Ovary (tissue), 3 donors: ENCODE results near the gene TICAM2.

ENCODE experiments used
- EP300 ChIP-seq: sonication (generic); formaldehyde crosslinking; IDR thresholded peaks from one replicate; pipeline ENCODE4 v1.6.1; 2017; ENCODE audit warnings: antibody characterized with exemption
- POLR2A ChIP-seq: fragments of 450-650 bp; IDR thresholded peaks from one replicate; pipeline ENCODE4 v1.6.1; 2017; ENCODE audit warnings: antibody characterized with exemption, mild to moderate bottlenecking, moderate library complexity
- TF ChIP-seq, protein P1 (sequence below), 3 donors: fragments of 450-650 bp in 2 of 3; fragments of 200-600 bp in 1 of 3; IDR thresholded peaks; one replicate each; pipeline versions ENCODE4 v1.5.1 to v1.8.0; 2016 to 2022; ENCODE audit warnings: antibody characterized with exemption in 3 of 3, mild to moderate bottlenecking in 1 of 3
- donor health status: DM: no; HTN: no; CAD: no.

DNA sequence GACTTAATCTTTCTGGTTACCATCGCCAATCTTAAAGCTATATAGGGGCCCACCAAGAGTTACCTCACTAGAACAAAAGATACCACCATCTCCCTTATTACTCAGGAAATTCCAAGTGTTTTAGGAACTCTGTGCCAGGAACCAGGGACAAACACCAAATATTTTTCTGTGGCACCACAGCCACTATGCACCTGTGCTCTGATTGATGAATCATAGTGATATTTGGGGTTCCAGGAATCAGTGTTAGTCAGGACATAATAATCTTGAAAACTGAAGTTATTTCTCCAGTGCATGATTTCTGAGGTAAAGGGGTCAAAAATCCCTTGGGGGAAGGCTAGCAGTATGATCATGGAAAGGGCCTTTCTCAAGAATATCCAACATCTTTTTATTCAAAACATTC, 33.7 kb upstream of the TICAM2 start:
- TF ChIP-seq, protein P1, sequence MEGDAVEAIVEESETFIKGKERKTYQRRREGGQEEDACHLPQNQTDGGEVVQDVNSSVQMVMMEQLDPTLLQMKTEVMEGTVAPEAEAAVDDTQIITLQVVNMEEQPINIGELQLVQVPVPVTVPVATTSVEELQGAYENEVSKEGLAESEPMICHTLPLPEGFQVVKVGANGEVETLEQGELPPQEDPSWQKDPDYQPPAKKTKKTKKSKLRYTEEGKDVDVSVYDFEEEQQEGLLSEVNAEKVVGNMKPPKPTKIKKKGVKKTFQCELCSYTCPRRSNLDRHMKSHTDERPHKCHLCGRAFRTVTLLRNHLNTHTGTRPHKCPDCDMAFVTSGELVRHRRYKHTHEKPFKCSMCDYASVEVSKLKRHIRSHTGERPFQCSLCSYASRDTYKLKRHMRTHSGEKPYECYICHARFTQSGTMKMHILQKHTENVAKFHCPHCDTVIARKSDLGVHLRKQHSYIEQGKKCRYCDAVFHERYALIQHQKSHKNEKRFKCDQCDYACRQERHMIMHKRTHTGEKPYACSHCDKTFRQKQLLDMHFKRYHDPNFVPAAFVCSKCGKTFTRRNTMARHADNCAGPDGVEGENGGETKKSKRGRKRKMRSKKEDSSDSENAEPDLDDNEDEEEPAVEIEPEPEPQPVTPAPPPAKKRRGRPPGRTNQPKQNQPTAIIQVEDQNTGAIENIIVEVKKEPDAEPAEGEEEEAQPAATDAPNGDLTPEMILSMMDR (IDR thresholded peaks at IDR 0.05): no peak
- TF ChIP-seq EP300: no peak
- no peak for TF ChIP-seq POLR2A
